GM19468 (cell line): ENCODE measurements around the gene EPAS1.

Source experiments
- ATAC-seq: cut with Tn5 transposase; IDR thresholded peaks from one replicate; pipeline ENCODE4 v1.9.1; 2021; ENCODE audit warnings: mild to moderate bottlenecking, moderate library complexity, moderate number of reproducible peaks; ENCODE audit not compliant: unreplicated experiment; ENCODE audit errors: extremely low read depth

Gene EPAS1

DNA sequence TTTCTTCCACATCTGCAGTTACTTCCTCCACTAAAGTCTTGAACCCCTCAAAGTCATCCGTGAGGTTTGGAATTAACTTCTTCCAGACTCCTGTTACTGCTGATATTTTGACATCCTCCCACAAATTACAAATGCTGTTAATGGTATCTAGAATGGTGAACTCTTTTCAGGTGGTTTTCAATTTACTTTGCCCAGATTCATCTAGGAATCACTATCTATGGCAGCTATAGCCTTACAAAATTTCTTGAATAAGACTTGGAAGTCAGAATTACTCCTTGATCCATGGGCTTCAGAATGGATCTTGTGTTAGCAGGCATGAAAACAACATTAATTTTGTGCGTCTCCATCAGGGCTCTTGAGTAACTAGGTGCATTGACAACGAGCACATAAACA, 19.9 kb downstream of the EPAS1 start:
- no peak for ATAC-seq

DNA sequence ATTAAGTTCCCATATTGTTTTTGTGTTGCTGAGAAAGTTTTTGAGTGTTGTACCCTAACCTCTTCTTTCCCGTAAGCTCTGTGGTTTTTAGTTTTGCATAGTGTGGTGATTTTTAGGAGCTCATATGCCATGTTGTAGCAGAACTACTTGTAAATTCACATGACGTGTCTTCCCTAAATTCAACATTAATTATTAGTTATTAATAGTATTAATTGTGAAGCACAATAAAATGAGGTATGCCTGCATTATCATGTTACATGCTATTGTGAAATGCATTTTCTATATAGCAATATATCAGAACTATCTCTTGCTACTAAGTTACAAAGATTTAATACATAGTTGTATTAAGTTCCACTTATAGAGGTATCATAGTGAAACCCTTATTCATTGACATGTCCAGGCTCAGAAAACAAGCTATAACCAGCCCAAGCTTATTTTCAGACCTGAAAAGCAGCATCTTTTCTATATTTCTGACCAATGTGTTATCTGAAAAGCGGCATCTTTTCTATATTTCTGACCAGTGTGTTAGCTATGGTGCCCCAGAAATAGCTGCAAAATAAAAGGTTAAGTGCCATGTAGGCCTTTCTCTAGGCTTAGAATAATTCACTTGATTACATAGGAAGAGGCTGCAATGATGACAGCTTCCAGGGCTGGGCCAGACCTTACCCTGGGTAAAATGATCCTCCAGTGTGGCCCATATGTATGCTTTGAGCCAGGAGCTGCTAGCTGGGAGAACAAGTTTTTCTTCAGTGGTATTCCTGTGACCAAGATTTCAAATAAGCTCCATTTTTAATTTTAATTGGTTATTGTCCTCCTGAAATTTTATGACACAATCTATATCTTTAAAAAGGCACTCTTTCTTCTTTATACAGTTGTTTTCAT, 21.6 kb downstream of the EPAS1 start:
- ATAC-seq, result no peak

DNA sequence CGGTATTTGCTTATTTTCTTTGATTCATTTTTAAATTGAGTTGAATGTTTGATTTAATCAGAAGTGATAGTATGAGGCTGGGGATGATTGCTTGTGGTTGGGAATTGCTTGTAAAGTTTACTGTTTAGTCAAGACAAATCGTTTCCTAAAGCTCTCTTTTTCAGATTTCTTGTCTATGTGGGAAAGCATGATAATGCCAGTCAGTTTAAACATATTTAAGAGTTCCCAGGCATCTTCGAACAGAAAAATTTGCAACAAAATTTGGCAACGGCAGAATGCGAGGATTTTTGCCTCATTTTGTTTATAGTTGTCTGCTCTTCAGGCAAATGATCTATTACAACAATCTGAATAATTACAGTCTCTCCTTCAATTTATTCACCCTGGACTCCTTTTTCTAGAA, 22.5 kb downstream of the EPAS1 start:
- ATAC-seq, result no peak

DNA sequence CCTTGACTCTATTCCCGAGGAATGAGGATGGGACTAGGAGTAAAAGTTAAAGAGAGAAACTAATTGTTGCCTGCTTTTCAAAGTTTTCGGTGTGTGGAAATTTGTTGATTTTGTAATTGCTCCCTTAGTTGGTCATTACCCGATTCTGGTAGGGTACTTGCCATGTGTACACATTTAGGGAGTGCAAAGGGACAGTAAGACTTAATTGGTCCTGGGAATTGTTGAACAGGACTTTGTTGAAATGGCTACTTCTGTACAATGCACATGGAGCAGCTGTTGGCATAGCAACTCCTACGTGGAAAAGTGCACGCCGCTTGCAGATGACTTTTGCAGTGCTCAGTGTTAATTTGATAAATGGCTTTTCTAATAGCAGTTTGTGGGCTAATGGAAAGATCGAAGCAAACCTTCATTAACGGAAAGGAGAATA, 22.9 kb downstream of the EPAS1 start:
- ATAC-seq, result no peak

DNA sequence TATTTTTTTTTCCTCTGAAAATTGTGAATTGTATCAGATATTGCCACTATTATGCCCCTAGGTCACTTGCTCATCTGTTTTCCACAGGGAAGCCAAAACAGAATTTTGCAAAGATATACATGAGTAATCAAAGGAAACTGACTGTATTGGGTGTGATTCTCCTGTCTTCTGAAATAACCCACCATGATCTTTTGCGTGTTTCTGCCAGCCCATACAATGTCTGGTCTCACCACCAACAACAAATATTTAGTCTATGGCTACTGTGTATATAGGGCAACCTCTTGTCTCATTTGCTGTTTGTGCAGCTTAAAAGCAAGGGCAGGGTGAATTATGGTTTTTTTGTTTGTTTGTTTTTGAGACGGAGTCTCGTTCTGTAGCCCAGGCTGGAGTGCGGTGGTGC, 26.5 kb downstream of the EPAS1 start:
- ATAC-seq, result no peak

DNA sequence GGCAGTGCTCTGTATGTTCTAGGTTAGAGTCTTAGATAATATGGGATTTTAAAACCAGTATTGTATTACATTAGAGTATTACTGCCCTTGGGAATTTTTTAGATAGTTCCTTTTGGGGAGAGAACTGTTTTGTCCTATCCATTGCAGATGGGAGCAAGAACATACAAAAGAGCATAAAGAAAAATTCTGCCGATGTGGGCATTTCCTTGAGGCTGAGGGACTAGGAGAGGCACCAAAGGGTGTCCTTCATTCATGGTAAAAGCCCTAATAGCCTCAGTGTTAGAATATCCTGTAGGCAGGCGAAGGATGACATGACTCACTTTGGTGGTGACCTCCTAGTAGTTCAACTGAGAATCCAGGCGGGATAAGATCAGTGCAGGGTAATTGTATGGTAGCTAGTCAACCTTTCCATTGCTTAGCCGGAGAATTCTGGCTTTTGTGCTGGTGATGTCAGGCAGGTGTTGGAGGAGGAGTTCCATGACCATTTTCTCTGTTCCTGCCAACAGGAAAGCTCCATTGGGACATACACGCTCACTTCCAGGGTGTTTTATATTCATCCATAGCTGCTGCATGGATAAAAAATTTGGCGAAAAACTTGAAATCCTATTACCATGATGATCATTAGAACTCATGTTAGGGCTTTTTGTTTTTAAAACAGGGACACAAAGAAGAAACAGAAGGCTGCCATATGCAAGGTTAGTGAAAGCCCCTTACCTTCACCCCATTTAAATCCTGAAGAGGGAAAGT, 28.1 kb downstream of the EPAS1 start:
- ATAC-seq, result no peak

DNA sequence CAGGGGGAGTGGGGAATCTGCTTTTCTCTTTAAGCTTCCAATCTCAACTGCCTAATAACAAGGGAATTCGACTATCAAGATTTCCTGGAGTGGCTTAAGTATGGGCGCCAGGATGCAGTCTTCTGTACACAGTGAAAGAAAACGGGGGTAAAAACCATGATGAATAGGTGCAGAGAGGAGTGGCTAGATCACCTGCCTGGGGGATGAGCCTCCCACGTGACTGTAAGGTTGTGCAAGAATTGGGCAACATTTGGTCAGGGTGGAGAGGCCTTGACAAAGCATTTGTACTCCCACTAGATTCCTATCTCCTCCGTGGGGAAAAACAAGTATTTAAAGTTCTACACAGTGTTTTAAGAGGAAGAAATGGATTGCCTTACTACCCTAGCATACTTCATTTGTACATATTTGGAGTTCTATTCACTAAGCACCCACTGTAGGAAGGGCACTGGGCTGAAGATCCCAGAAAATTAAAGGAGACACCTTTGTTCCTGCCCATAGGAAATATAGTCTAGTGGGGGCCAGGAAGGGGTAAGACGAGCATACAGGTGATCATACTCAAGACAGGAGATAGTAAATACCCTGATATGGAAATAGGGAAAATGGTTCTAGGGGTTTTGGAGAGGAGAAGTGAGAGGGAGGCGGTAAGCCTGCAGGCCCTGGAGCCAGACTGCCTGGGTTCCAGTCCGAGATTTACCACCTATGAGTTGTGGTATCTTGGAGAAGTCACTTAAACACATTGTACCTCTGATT, 29.2 kb downstream of the EPAS1 start:
- no peak for ATAC-seq

DNA sequence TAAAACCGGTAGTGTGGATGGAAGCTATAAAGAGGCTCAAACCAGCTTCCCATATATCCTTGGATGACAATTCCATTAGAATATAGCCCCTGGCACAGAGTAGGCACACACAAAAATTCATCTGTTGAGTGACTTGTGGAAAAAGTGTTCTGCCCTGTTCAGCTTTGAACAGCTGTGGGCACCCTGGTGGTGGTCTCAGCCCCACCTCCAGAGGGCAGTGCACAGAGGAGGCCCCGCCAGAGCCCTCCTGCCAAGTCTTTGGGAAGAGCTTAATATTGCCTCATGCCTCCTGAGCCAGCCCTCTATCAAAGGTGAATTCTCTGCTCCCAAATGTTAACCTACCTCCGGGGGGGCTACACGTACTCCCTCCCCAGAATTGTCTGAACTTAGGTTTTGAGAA, 30.4 kb downstream of the EPAS1 start:
- no peak for ATAC-seq

DNA sequence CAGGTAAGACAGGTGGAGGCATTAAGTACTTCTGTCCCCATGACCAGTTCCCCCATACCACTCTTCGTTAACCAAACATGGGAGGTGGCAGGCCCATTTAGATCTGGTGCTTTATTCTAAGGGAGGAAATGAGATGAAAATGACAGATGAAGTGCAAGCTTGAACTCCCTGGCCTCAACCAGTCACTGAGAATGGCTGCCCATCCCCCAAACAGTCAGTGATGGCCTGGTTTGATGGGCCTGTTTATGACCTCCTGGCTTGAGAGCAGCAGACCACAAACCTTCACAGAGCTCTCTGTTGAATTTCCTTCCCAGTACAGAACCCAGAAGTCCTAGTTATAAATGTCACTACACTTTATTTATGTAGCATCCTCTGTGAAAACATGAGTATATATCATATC, 31.1 kb downstream of the EPAS1 start:
- no peak for ATAC-seq

DNA sequence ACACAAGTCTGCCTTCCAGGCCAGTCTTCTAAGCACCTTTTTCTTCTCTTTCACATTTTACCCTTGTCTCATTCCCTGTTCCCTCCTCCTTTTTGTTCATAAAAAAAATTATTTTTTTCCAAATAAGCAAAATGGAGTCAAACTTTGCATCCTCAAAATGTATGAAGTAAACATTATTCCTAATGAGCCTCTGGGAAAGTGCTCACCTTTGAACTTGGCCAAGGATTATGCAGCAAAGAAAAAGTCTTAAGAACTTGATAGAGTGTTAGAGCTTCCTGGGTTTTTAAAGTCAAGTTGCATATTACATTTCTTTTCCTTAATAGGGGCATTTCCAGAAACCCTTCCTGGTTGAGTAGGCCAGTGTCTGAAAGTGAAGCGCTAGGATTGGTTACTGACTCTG, 31.6 kb downstream of the EPAS1 start:
- no peak for ATAC-seq

DNA sequence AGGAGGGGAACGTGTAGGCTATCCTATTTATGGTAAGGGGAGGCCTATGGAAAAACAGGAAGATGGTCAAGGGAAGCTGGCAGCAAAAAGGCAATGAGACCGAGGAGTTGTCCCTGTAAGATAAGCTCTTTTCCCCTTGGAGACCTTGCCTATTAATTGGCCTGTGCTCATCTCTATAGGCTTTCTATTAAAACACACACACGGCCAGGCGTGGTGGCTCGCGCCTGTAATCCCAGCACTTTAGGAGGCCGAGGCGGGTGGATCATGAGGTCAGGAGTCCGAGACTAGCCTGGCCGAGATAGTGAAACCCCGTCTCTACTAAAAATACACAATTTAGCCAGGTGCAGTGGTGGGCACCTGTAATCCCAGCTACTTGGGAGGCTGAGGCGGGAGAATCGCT, 32.1 kb downstream of the EPAS1 start:
- no peak for ATAC-seq

DNA sequence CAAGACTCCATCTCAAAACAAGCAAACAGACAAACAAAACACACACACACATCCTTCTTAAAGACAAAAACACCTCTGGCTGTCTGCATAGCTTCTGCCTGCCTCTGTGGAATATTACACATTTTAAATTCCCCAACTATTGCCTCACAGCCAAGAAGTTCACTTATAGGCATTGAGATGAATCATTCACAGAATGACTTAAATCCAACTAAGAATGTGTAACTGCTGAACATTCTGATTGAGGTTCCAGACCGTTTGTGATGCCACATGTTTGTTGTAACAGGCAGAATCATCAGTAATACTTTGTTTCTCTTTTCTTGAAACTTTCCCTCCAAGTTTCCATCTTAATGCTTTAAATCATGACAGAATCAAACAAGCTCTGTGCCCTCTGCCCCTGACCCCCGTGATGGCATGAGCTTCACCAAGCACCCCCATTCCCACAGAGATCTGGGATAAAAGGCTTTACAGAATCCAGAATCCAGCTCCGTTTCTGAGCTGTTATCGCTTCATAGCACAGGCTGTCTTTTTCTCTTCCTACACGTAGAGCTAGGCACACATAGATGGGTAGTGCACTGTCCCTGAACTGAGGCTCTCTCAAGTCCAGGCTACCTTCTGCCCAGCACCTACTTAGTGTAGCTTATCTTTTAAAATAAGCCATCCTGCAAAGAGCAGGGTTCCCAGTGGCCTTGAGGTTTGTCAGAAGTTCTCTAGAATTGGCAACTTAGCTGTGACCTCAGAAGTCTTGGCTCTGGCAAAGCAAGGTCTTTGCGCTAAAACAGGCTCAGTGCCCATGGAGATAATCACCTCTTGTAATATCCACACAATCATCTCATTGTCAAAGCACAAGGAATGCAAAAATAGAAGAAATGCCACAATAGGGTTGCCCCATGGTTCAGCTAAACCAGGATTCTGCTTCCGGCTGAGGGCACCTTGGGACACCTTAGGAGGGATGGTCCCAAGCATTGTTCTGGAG, 32.9 kb downstream of the EPAS1 start:
- no peak for ATAC-seq

DNA sequence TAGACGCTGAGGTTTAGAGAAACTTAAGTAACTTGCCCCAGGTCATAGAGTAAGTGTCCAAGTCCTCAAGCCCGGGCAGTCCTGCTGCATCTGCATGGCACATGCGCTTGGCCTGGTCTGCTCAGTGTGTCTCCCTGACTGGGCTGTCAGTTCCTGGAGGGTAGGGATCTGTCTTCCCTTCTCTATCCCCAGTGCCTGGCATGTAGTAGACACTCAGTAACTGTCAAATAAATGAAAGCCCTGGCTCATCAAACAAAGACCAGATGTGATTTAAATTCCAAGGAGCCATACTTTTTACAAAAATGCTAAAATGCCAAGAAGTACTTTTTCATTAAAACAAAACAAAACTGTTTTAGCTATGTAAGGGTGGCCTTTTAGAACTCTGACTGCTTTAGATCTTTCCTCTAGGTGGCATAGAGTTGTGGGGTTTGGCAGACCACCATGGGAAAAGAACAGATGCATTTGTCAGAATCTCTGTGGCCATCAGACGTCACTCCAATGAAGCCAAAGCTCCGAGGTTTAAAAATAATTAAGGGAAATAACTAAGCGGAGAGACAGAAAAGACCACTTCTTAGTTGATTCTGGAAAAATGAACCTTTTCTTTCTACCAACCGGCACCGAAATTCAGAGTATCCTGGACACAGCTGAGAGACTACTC, 34.0 kb downstream of the EPAS1 start:
- no peak for ATAC-seq

DNA sequence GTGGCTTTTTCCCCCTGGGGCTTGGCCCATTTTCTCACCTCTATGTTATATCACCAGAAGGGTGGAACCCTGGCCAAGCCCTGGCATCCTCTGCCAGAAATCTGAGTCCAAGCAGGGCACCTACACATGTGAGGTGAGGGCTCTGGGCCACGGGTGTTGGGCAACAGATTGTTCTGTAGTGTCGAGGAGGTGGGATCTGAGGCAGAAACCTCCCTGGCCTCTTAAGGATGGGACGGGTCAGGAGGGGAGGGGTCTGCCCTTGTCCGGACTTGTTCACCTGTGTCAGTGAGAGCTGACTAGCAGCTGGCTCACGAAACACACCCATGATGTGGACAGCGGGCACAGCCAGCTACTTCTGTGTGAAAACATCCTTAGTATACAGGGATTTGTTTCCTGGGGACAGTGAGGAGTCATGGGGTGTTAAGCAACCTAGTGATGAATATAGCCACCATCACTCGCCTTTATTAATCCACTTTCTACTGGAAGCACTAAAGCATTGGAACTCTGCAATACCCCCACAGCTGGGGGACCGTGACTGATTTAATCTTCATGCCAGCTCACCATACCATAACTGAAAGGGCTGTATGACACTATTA, 35.6 kb downstream of the EPAS1 start:
- no peak for ATAC-seq

DNA sequence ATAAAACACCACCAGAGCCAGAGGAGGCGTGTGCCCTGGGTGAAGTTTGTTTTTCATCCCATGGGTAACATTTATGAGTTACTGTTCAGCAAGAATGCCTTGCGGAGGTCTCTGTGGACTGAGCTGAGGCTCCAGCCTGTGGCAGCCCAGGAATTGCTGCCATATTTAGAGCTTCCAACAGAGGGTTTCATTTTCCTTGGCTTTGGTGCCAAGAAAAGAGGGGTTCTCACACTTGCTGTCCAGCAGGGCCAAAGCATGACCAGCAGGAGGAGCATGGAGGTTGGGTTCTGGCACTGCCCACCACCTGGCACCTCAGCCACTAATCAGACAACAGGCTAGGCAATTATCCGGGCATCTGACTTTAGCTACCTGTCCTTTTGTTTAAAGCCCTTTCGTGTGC, 36.7 kb downstream of the EPAS1 start:
- no peak for ATAC-seq

DNA sequence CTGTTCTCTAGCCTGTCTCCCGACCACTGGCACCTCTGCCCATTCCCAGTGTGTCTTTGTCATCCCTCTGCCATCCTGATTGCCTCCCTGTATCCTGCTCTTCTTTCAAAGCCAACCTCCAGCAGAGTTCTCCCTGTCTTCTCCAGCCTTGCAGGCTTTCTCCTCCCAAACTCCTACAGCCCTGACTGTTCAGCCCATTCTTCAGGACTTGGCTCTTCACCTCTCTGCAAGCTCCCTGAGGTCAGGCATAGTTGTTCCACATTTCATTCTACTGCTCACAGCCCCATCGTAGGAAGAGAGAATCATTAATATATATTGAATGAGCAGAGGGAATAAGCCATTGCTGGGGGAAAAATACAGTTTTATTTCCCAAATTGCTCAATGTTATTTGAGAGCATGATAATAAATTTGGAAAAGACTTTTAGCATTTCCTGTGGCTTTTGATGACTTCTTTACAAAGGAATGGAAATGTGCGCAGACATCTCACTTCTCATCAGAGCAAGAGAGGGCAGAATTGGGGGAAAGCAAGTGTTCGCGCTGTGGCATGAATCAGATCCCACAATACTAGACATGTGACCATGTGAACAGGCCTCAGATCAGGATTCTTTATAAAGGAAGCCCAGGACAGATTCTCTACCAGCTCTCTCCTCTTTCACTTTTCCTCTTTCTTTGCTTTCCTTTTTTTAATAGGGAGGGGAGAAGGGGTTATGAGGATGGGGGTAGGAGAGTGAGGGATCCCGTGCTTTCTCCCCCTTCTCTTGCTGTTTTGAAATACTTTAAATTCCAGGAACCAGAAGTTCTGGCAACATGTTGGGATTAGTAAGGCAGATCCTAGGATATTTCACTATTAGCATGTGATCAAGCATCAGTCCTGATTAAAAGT, 37.4 kb downstream of the EPAS1 start:
- no peak for ATAC-seq

DNA sequence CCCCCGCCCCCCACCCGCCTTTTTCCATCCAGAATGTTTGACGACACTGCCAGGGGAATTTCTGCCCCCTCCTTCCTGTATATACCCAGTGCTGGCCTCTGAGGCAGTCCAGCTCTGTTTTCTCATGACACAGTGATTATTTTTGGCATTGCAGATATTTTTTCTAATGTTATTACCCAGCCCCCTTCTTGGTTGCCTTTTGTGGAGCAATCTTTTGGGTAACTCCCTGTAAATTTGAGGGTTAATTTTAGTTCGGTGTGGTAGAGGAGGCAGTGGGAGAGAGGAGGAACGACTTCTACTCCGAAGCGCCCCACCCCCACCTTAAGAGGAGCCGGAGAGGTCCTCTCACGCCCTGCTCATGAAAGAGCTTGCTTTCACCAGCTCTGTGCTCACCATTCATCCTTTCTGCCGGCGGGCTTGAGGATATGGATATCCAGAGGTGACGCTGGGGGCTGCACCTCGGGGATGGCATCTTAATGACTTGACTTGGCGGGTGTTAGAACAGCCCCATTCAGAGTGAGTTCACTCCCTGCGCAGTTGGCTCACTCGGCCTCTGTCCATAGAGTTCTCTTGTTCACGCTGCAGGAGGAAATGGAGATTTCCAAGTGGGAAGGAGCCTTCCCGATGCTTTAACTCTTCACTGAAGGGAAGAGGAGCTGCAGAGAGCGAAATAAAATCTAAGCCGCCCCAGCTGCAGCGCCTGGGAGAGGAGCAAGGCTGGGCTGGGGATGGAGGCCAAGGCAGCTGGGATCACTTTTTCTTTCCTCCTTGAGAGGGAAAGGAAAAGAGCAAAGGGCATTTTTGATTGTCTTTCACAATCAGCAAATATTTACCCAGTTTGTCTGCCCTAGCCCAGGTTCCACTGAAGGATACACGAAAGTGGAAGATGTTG, 38.4 kb downstream of the EPAS1 start:
- ATAC-seq, result no peak
